Activated effector memory CD4-positive, alpha-beta T cell treated with Interleukin-2 at 50 U/mL for 16 hours (primary cell): ENCODE results near the gene HHIP.

ENCODE experiments used
- DNase-seq: peaks from one replicate; pipeline ENCODE4 v3.0.0-alpha.2; 2020

HHIP gene

DNA sequence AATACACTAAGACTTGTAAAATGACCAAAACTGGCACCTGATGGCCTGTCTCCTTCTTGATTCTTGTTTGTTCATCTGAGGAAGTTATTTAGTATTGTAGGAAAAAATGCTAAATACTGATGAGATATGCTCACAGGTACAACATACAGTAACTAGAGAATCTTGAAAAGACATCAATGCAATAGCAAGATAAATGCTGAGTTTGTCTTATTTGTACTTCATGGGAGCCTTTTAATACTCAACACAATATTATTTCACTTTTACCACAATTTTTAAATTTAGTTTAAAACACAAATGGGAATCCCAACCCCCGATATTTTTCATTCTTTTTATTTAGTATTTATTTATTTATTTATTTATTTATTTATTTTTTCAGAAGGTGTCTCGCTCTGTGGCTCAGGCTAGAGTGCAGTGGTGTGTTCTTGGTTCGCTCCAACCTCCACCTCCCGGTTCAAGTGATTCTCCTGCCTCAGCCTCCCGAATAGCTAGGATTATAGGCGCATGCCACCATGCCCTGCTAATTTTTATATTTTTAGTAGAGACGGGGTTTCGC is 12.1 kb downstream of the HHIP start:
- DNase-seq, result no peak

GRCh38 chr4:144658903-144659302 is 12.9 kb downstream of the HHIP start:
- DNase-seq, result no peak

GRCh38 chr4:144659447-144659846 is 13.5 kb downstream of the HHIP start:
- DNase-seq, result no peak

DNA sequence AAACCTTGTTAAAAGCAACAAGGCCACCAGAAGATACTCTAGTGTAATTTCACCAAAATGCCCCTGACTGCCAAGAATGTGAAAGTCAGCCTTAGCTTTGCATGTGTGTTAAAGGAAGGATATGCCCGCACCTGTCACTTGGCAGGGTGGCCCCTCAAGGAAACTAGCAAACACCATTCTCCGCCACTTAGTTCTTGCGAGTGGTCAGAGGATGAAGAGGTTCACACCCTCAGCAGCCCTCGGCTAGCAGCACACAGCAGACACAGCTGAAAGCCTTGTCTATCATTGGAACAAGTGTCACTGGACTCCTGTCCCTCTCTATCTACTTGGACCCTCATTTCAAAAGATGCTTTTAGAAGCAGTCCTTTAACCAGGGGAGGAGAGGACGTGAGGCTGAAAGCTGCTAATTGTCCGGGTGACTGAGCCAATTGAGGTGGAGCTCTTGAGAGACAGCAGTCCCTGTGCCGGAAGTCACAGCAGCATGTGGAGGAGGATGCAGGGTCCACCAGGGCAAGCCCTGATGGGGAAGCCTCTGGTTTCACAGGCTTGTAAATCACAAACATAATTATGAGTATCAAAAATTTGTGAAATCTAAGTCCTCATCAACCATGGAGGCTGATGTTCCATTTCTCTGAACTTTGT is 18.0 kb downstream of the HHIP start:
- DNase-seq, result no peak

DNA sequence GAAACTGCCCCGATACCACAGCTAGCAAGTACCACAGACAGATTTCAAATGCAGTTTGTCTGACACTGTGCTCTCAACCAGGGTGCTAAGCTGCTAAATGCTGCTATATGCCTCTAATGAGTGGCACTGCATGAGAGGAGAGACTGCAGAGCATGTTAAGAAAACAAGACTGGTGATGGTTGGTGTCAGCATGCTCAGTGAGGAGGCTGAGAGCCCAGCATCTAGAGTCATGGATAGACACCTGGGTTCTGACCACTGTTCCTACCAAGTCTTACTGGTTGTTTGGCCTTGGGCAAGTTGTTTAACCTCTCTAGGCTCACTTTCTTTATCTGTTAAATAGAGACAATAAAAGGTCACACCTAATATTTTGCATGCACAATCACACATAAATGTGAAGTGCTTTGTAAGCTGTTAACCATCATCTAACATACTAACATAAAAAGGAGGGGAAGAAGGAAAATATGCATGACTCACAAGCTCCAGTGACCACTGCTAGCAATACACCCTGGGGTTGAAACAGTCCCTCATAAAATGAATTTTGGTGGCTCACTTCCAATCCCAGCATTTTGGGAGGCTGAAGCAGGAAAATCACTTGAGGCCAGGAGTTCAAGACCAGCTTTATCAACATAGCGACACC is 20.7 kb downstream of the HHIP start:
- no peak for DNase-seq

DNA sequence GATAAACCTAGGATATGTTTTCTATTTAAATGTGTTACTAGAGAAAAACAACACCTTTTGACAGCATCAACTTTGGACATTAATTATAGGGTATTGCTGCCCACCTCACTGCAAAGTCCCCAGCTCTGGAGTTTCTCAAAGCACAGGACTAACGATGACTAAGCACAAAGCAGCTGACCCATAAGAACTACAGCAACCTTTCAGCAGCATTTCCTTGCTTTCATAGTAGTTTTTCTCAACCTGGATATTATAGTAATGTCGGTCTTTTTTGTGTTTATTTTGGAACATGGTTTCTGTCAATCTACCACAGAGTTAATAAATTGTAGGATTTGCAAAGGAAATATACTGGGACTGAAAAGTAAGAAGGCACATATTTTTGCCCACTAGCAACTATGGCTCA is 21.5 kb downstream of the HHIP start:
- DNase-seq, result no peak

GRCh38 chr4:144670776-144671175 is 24.8 kb downstream of the HHIP start:
- DNase-seq, result no peak

GRCh38 chr4:144674711-144675110 is 28.8 kb downstream of the HHIP start:
- no peak for DNase-seq

DNA sequence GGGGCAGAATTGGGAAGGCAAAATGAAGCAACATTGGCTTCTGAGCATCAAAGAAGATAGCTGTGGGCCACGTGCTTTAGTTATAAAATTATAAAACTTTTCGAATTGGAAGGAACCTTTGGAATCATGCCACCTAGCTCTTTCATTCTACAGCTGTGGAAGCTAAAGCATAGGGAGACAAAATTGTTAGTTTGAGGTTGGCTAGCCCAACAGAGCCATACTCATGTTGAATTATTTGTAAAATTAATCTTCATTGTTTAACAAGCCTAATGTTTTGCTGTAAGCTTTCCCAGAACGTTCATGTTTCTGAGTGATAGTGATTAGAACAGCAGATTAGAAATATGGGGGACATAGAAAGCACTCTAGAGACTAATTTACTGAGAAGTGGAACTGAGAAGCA is 35.9 kb downstream of the HHIP start:
- DNase-seq, result no peak

DNA sequence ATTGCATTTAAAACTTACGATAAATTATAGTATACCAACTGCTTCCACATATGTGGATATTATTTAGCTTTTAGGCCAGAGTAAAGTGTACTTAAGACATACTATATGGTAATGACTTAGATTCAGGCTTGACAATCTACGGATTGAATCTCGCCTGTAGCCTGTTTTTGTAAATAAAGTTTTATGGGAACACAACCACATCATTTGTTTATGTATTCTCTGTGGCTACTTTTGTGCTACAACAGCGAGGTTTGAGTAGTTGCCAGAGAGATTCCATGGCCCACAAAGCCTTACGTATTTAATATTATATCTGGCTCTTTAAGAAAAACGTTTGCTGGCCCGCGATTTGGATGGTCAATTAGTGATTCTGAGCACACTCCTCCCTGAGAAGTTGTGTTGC is 37.6 kb downstream of the HHIP start:
- DNase-seq, result no peak

GRCh38 chr4:144685911-144686310 is 40.0 kb downstream of the HHIP start:
- DNase-seq, result no peak

GRCh38 chr4:144686921-144687320 is 41.0 kb downstream of the HHIP start:
- DNase-seq, result no peak

DNA sequence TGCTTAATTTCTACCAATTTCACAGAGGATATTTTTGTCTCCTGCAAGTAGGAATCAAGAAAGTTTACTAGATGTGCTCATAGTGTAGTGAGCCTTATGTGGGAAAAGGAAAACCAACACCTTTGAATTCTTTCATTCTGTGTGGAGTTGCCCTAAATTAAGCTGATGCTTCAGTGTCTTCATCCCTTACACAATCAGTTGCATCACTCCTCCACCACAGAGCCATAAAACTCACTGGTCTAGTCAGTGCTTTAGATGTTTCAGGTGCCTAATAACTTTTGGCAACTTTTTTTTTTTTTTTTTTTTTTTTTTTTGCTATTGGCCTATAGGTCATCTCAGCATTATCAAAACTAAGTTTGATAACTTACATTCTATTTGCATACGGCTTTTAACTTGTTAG is 41.5 kb downstream of the HHIP start:
- DNase-seq, result no peak

GRCh38 chr4:144688035-144688569 is 42.1 kb downstream of the HHIP start:
- no peak for DNase-seq

GRCh38 chr4:144689125-144689524 is 43.2 kb downstream of the HHIP start:
- no peak for DNase-seq

DNA sequence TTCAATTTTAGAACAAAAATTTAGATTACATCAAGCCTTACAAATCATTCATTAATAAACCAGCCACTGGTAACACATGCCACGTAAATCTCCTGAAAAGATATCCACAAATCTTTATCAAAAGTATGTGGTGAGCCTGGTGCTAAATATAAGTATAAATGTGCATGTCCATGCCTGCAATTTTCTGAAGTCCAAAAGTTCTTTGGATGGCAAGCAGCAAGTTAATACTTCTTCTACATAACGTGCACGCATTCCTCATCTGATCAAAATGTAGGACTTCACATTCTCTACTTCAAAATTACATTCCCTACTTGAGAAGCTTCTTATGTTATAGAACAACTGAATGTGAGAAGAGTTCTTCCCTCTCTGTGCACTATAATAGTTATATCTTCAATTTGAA is 49.8 kb downstream of the HHIP start:
- DNase-seq, result no peak

GRCh38 chr4:144696376-144696775 is 50.4 kb downstream of the HHIP start:
- DNase-seq, result no peak

DNA sequence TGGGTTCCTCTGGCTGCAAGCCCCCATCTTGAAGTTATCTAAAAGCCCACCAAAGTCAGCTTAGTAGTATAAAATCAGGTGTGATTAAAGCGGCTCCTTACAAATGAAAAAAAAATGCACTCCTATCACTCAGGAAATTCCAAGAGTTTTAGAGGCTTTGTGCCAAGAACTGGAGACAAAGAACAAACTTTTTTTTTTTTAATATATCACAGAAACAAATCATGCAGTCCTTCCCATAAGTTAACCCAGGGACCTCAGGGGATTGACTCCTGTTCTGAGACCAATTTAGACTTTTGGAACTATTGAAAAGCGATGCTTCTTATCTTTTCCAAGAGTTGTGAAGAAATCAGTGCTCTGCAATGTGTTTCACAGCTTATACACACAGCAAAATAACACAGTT is 53.6 kb downstream of the HHIP start:
- no peak for DNase-seq

DNA sequence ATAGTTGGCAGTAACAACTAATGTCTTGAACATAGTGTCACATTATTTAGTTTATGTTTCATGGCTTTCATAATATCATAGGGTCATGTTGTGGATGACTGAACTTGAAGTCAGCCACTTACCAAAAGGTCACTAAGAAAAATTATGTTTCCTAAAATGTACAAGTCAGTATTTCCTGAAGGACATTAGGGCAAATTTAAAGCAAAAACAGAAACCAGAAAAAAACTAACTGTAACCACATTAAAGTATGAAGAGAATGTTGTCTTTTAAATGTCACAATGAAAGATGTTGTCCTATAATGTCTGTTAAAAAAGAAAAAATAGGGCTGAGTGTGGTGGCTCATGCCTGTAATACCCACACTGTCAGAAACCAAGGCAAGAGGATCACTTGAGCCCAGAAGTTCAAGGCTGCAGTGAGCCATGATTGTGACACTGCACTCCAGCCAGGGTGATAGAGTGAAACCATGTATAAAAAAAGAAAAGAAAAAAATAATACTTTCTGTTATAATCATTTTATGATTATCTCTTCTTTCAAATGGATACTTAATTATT is 55.8 kb downstream of the HHIP start:
- DNase-seq, result no peak

DNA sequence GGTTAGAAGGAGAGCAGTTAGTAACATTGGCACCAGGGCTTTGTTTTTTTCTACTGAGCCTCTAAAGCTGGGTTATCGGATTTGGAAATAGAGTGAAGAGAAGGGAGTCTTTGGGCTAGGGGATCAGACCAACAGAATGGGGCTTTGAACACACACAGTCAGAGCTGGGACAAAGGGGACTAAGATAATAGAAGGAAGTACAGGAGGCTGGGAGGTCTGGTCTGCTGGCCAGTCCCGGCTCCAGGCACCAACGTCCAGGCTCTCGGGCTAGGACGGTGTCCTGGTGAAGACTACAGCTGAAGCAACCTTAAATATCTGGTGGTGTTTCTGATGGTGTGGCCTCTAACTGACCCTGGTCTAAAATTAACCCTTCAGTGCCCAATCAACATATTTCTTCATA is 57.5 kb downstream of the HHIP start:
- DNase-seq, result no peak

GRCh38 chr4:144705601-144706590 is 59.9 kb downstream of the HHIP start:
- DNase-seq, result no peak

DNA sequence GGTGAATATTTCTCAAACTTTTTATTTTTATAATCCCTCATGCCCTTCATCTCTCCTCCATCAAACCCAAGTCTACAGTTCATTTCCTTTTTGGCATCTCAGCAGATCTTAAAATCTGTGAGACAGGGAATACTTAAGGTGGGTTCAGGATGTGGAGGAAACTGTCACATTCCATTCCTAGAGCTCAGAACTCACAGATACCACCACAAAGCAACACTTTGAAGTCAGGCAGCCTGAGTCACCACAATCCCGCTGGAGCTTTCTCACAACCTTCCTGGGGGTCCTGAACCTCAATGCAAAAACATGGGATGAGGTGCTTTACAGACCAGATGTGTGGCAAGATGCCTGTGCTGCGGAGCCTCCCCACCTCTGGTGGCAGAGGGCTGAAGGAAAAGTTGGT is 63.2 kb downstream of the HHIP start:
- DNase-seq, result no peak
